HG03378 (cell line): Measurements from ENCODE around the gene OR10A2.
A peak's percentile ranks its signal among the peaks of the same experiment; 100 is the strongest.
"Not testable (repeated sequence)": the region's sequence is repeated elsewhere in the genome, so short reads cannot be mapped to it uniquely, and the experiment has no call there.

Source experiments
- ATAC-seq: cut with Tn5 transposase; IDR thresholded peaks from one replicate; pipeline ENCODE4 v1.9.1; 2021; ENCODE audit warnings: mild to moderate bottlenecking, moderate library complexity; ENCODE audit not compliant: unreplicated experiment

OR10A2 gene, protein sequence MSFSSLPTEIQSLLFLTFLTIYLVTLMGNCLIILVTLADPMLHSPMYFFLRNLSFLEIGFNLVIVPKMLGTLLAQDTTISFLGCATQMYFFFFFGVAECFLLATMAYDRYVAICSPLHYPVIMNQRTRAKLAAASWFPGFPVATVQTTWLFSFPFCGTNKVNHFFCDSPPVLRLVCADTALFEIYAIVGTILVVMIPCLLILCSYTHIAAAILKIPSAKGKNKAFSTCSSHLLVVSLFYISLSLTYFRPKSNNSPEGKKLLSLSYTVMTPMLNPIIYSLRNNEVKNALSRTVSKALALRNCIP

DNA sequence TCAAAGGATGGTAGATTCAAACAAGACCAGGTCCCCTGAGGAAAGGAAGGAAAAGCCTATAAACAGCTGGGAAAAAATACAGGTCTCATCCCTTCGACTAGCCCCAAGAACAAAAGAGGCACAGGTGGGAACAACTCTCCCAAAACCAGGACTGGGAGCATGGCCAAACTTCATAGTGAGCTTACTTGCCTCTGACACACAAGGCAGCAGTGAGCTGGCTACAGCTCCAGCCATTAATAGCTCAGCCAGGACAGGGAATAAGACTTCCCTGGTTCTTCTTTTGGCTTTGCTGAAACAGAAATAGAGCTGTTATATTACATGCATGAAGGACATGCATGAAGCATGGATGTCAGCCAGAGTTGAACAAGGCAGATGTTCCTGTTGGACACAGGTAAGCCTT is at the start of gene OR10A2:
Gene OR10A2, plus strand, starts transcription at position 97 of the 400 bp plus-strand sequence. CDS start 6,698 bp downstream, outside the sequence.
- no peak for ATAC-seq

DNA sequence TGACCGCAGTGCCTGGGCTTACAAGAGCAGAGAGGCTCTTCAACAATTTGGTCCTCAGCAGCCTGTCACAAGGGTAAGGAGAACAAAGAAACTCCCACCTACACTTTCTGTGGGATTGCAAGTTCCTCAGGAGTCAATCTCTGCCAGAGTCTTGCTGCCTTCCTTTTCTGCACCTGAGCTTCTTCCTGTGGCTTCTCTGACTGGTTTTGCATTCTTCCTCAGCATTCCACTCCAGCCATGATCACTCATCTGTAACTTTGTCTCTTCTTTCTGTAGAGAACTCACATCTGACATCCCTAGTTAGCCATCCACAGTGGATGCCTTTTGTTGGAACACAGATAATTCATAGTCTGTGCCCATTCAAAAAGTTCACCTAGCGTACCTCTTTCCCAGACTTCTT is 49.2 kb upstream of the OR10A2 start:
- ATAC-seq = no peak

DNA sequence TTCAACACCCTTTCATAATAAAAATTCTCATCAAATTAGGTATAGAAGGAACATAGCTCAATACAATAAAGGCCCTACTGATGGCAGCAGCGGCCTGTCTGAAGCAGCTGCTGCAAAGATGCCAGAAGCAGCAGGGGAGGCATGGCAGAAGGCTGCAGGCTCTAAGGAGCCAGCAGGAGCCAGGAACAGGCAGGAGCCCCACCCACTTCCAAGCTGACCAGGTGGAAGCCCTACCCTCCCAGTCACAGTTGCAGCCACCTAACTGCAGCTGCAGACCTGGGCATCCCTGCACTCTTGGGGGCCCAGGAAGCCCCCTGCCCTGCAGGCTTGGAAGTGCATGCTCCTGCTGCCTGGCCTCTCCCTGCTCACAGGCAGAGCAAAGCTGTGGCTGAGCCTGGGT is 45.2 kb upstream of the OR10A2 start:
- no peak for ATAC-seq

DNA sequence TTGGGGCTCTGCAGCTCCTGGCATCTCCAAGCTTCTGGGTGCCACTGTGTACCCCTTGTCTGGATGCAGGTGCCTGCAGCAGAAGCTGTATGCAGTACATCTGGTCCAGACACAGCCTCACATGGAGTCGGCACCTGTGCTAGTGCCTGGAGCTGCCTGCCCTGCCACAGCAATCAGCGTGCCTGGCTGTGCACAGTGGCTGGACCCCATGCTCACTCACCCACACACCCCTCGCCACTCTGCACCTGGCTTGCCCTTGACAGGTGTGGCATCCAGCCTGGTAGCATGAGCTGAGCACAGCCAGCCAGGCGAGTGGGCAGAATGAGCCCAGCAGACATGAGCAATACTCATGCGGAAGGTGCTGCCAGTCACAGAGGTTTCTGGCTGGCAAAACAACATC is 43.9 kb upstream of the OR10A2 start:
- no peak for ATAC-seq

DNA sequence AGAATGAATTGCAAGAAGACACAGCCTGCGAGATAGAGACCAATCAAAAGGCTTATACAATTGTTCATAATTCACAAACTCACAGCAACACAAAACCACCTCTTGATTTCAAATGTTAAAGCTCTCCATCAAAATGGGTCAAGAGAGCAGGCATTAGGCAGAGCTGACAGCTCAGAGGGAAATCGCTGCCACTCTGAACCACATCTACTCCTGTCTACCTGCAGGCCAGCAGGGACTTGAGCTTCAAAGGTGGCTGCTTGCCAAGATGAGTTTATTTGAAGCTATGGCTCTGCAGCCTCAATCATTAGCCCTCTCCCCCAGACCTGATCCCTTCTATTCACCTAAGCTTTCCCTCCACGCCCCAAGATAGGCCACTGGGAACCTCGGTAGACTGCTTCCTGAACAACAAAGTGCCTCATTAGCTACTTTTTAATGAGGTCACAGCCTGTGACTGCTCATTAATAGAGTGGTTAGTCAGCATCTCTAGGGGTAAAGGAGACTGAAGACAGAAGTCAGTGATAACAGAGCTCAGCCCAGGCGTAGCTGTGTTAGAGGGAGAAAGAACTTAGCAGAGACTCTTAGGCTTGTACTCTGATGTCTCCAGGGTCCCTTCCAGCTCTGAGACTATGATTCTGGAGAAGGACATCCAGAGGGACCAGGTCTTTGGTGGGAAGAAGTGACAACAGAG is 38.6 kb upstream of the OR10A2 start:
- ATAC-seq = no peak

DNA sequence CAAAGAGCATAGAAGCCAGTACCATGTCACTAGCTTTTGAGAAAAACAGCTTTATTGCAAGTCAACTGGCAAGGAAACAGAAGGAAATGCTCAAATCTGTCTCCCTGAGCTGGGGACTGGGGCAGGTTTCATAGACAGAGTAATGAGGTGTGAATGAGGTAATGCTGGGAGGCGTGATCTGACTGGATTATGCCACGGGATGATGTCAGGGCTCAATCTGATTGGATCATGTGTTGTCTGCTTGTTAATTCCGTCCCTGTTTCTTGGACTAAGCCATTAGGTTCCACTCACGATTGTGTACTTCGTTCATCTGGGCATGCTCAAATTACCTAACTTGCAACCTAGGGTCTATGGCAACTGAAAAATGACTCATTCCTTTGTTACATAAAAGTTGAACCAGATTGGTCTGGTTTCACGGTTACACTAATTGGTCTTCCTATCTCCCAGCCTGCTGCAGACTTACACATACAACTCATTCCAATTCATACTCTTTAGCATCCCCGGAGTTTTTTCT is 37.6 kb upstream of the OR10A2 start:
- no peak for ATAC-seq

DNA sequence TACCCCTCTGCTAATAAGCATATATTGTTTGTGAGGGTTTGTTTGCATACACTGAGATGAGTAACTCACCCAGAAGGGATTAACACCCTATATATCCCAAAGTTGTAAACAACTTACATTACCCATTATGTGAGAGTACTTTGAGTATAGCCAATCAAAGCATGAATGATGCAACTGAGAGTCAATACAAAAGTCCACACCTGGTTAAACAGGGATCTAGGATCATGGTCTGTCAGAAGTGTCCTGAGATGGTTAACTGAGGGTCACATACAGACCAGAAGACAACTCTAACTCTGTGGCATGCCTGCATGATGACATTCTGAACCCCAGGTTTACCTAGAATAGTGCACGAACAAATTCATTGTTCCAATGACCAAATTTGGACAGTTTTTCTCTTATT is 34.8 kb upstream of the OR10A2 start:
- no peak for ATAC-seq

DNA sequence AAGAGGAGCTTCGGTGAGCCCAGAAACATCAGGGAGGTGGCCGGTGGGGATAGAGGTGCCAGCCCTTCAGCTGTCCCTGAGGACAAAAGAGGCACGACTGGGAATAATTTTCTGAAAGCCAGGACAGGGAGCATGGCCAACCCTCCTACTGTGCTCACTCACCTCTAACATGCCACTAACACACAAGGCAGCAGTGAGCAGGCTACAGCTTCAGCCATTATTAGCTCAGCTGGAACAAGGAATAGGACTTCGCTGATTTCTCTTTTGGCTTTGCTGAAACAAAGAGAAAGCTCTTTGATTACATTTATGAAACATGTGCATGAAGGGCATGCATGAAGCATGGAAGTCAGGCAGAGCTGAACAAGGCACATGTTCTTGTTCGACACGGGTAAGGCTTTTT is 29.5 kb upstream of the OR10A2 start:
- ATAC-seq = no peak

DNA sequence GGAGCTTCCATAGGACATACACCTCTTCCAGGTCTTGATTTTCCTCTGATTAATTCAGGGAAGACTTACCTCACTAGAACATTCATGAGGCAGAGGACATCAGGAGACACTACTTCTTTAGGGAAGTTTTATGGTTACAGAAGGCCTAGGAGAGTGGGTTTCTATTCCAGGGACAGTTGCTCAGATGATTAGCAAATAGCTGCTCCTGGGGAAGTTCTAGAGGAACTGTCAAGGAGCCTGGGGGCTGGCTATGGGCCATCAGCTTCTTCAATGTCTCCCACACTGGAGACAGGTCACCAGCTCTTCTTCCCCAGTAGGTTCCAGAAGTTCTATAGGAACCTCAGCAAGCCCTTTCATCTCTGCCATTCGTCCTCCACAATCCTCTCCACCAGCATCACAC is 28.8 kb upstream of the OR10A2 start:
- ATAC-seq = no peak

DNA sequence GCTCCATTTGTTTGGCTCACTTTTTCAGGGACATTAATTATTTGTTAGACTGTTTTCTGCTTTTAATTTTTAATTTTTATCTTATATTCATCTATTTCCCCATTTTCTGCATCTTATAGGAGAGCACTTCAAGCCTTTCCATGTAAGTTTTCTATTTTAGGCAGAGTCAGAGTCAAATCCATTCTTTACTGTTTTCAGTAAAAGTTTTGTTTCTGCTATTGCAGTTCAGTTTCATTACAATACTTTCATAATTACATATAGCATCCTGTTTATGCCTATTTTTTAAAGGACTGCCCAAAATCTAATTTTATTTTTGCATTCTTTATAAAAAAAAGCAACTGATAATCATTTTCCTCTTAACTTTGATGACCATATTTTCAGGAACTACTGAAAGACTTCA is 21.2 kb upstream of the OR10A2 start:
- no peak for ATAC-seq

DNA sequence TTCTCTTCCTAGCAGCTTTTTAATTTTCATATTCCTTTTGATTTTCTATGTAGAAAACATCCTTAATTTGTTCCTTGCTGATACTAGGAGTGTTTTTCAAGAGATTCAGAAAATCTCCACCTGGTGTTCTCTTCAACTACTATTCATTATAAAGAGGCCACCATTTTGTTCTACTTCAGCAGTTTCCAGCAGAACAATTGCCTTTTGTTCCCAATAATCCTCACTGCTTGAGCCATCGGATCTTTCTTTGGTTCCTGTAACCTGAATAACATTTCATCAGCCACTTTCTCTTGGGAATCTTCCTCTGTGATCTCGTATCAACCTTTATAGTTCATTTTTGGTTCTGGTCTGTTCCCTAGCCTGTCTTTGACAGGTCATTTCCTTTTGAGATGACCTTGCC is 19.2 kb upstream of the OR10A2 start:
- no peak for ATAC-seq

DNA sequence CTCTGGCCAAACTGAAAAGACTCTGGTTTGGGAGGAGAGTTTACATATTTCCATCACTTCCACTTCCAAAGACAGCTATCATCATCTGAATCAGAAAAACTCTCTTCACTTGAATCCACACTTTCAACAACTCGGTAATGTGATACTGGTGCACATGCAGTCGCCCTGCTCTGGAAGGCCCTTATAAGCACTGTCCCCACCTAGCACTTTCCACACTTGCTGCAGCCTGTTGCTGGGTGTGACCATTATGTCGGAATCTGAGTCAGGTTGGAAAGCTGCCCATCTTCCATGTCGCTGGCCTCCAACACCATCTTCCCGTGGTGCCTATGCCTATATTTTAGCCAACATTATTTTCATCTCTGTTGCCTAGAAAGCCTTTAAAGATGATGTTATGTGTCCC is 18.5 kb upstream of the OR10A2 start:
- no peak for ATAC-seq

DNA sequence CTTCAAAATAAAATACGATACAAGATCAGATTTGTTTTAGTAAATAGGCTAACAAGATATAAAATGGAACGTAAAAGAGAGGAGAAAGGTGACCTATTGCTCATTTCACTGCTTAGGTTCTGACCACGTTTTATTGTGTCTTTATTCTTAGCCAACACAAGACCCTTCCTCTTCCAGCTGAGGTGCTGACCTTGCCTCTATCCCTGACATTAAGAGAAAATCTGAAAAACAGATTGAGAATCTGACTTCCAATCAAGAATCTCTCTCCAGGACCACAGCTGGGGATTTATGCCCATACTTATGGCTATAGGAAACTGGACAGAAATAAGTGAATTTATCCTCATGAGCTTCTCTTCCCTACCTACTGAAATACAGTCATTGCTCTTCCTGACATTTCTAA is 17.5 kb upstream of the OR10A2 start, which contains the start of gene OR10A5:
Gene OR10A5, plus strand, starts transcription at position 301 of the 400 bp plus-strand sequence. Its CDS starts 0 bp downstream, at position 301.
- no peak for ATAC-seq

DNA sequence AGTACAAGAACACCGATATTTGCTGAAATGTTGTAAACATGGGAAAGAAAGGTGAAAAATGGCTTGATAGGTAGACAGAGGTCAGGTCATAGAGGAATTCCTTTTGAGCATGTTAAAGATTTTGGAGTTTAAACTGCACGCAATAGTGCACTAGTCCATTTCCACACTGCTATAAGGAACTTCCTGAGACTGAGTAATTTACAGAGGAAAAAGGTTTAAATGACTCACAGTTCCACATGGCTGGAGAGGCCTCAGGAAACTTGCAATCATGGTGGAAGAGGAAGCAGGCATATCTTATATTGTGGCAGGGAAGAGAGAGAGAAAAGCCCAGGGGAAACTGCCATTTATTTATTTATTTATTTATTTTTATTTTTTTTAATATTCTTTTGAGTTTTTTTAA is 12.3 kb upstream of the OR10A2 start:
- no peak for ATAC-seq

DNA sequence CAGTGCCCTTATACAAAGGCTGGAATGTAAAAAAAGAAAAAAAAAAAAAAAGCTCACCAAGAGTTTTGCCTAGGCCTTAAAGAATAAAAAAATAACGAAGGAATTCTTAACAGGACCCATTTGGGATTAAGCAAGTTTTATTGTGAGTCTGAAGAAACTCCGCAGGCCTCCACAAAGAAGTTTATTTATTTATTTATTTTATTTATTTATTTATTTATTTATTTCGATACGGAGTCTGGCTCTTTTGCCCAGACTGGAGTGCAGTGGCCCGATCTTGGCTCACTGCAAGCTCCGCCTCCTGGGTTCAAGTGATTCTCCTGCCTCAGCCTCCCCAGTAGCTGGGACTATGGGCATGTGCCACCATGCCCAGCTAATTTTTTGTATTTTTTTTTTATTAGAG is 8.1 kb upstream of the OR10A2 start:
- ATAC-seq = not testable (repeated sequence)

DNA sequence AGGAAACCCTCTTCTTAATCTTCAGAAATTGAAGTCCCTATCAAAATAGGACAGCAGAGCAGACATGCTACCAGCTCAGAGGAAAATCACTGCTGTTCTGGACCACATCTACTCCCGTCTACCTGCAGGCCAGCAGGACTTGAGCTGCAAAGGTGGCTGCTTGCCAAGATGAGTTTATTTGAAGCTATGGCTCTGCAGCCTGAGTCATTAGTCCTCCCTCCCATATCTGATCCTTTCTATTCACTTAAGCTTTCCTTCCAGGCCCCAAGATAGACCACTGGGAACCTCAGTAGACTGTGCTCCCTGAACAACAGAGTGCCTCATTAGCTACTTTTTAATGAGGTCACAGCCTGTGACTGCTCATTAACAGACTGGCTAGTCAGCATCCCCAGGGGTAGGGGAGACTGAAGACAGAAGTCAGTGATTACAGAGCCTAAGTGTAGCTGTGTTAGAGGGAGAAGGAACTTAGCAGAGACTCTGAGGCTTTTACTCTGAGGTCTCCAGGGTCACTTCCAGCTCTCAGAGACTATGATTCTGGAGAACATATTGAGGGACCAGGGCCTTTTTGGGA is 6.8 kb upstream of the OR10A2 start:
- ATAC-seq = no peak

DNA sequence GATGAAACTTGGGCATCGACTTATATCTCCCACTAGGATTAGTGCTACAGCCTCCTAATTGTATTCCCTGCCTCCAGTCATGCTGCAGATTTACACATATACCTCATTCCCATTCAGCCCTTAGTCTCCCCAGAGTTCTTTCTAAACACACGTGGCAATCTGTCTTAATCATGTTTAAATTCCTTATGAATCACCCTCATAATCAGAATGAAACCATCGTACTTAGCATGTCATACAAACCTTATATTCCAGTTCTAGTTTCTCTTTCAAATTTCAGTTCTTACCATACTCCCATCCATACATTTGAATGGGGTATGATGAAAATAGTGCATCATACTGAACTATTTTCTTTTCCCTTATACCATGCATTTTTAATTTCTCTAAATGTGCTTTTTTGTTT is 6.0 kb upstream of the OR10A2 start:
- ATAC-seq = peak; percentile 90

DNA sequence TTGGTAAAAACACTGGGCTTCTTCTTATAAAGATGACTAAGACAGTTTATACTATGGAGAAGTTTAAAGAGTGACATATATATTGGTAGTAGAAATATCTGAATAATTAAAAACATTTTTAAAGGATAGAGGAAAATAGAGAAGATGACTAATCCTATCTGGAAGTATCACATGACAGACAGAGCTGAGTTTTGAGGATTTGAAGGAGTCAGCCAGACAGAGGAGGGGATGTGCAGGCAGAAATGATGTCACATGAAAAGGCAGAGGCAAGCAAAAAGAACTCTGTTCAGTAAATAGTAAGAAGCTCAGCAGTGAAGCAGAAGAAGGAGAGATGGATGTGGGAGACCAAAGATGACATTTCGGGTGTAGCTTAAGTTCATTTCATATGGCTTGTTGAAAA is 1.6 kb downstream of the OR10A2 start:
- no peak for ATAC-seq

DNA sequence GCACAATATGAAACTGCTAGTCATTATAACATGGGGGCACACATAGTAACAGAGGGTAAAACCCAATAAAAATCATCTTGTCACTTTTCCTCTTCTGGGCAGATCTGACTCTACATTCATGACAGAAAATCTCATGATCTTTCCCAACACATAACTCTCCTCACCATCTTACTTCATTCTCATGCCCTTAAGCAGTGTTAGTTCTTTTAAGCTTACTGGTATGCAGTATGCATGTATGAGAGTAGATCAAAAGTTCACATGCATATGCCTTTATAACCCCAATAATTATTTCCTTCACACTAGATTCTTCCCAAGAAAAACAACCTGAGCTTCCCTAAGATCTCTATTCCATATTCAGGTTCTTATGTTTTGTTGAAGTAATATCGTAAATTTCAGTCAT is 8.4 kb downstream of the OR10A2 start:
- ATAC-seq = no peak

DNA sequence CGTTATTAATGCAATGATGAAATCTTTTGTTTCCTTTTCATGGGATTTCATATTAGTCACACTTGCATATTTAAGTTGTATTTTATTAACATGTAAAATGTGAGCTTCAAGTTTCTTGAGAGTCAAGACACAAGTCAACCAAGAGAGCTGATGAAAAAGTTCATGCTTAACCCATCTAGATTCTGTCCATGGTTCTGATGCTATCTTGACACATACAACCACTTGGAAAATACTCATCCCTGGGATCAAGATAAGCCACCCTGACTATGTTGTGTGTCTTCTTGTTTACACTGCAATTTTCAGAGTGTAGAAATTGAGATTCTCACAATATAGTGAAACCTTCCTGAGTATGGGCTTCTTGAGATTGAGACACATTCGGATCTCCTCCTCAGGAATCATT is 12.9 kb downstream of the OR10A2 start:
- ATAC-seq = no peak

DNA sequence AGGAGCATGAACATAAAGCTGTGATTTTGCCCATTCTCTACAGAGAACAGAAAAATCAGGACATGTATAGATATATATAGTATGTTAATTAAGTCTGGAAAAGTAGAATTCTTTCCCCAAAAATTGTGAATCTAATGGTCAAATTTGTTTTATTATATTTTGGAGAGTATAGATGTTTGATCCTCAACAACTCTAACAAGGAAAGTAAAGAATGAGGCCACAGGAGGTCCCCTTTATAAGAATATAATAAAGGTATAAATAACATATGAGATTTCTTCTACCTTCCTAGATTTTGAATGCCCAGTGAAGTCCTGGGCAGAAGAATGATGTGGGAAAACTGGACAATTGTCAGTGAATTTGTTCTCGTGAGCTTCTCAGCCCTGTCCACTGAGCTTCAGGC is 13.5 kb downstream of the OR10A2 start, which contains the start of gene OR10A4:
Gene OR10A4, plus strand, starts transcription at position 301 of the 400 bp plus-strand sequence. Its CDS starts 23 bp downstream, at position 324.
- ATAC-seq = no peak

DNA sequence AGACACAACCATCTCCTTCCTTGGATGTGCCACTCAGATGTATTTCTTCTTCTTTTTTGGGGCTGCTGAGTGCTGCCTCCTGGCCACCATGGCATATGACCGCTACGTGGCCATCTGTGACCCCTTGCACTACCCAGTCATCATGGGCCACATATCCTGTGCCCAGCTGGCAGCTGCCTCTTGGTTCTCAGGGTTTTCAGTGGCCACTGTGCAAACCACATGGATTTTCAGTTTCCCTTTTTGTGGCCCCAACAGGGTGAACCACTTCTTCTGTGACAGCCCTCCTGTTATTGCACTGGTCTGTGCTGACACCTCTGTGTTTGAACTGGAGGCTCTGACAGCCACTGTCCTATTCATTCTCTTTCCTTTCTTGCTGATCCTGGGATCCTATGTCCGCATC is 14.1 kb downstream of the OR10A2 start:
- ATAC-seq = no peak
